Neural progenitor cell (in vitro differentiated cells): ENCODE results near the gene HPF1. TPM values are rescaled to one million over a fixed set of nuclear protein-coding genes. Genes with fewer than 3 reads are reported as not detected.
"Not testable (repeated sequence)": the region's sequence is repeated elsewhere in the genome, so short reads cannot be mapped to it uniquely, and the experiment has no call there.

Experiments used
- DNase-seq: peaks from one replicate; pipeline ENCODE4 v3.0.0-alpha.2; 2016; ENCODE audit warnings: low spot score
- H2AFZ ChIP-seq: fragments of 200-600 bp; sonication (generic); replicated peaks from 2 replicates; pipeline ENCODE4 v1.6.1; 2016; ENCODE audit warnings: antibody characterized with exemption
- H3F3A ChIP-seq: fragments of 200-600 bp; sonication (generic); 2 replicates; pipeline ENCODE4 v1.6.1; 2016; ENCODE audit warnings: antibody characterized with exemption, low read depth
- H3K27ac ChIP-seq: fragments of 200-600 bp; sonication (generic); 2 replicates; pipeline ENCODE4 v1.5.1; 2016; ENCODE audit warnings: mild to moderate bottlenecking
- H3K27me3 ChIP-seq: fragments of 200-600 bp; sonication (generic); 2 replicates; pipeline ENCODE4 v1.6.1; 2016; ENCODE audit warnings: mild to moderate bottlenecking, moderate library complexity
- H3K36me3 ChIP-seq: fragments of 200-600 bp; sonication (generic); 2 replicates; pipeline ENCODE4 v1.5.1; 2016
- H3K4me1 ChIP-seq: fragments of 200-600 bp; sonication (generic); 2 replicates; pipeline ENCODE4 v1.6.1; 2016; ENCODE audit warnings: mixed run types
- H3K4me2 ChIP-seq: fragments of 200-600 bp; sonication (generic); 2 replicates; pipeline ENCODE4 v1.6.1; 2016
- H3K4me3 ChIP-seq: fragments of 200-600 bp; sonication (generic); 2 replicates; pipeline ENCODE4 v1.5.1; 2016
- H3K79me2 ChIP-seq: fragments of 200-600 bp; sonication (generic); 2 replicates; pipeline ENCODE4 v1.6.1; 2016; ENCODE audit warnings: low read depth
- H3K9ac ChIP-seq: fragments of 200-600 bp; sonication (generic); 2 replicates; pipeline ENCODE4 v1.6.1; 2016
- H3K9me3 ChIP-seq: fragments of 200-600 bp; sonication (generic); 2 replicates; pipeline ENCODE4 v1.5.1; 2016; ENCODE audit warnings: low read depth
- H4K20me1 ChIP-seq: fragments of 200-600 bp; sonication (generic); 2 replicates; pipeline ENCODE4 v1.6.1; 2016; ENCODE audit warnings: low read depth
- H3K27ac Mint-ChIP-seq: 3 replicates; pipeline ENCODE4 v1.8.0; 2021; ENCODE audit warnings: mixed read lengths
- H3K27me3 Mint-ChIP-seq: 2 replicates; pipeline ENCODE4 v1.8.0; 2022; ENCODE audit warnings: low read depth, mild to moderate bottlenecking, inconsistent platforms, moderate library complexity, mixed read lengths; ENCODE audit not compliant: insufficient read depth
- H3K36me3 Mint-ChIP-seq: 3 replicates; pipeline ENCODE4 v1.8.0; 2021; ENCODE audit warnings: mixed read lengths
- H3K4me1 Mint-ChIP-seq: 3 replicates; pipeline ENCODE4 v1.8.0; 2021; ENCODE audit warnings: mixed read lengths
- H3K4me3 Mint-ChIP-seq: 3 replicates; pipeline ENCODE4 v1.8.0; 2021; ENCODE audit warnings: mild to moderate bottlenecking, moderate library complexity, mixed read lengths
- H3K9me3 Mint-ChIP-seq: 3 replicates; pipeline ENCODE4 v1.8.0; 2020; ENCODE audit warnings: mixed read lengths
- CTCF ChIP-seq: fragments of 200-600 bp; sonication (generic); IDR thresholded peaks from 2 replicates; pipeline ENCODE4 v1.5.1; 2017; ENCODE audit warnings: antibody characterized with exemption, mild to moderate bottlenecking
- EZH2 ChIP-seq: fragments of 200-600 bp; sonication (generic); IDR thresholded peaks from 2 replicates; pipeline ENCODE4 v1.6.1; 2017; ENCODE audit warnings: antibody characterized with exemption, mild to moderate bottlenecking, moderate library complexity
- EZH2phosphoT487 ChIP-seq: fragments of 200-600 bp; sonication (generic); IDR thresholded peaks from 2 replicates; pipeline ENCODE4 v1.6.1; 2017; ENCODE audit warnings: antibody characterized with exemption
- total RNA-seq: library from RNA; depleted of rRNA; stranded (reverse); fragments of >200 nt; gene quantifications from 2 replicates; pipeline ENCODE4 v1.2.3, GENCODE V29; 2015; ENCODE audit warnings: low replicate concordance

HPF1 gene
- total RNA-seq, 1 donor from 2014 or later, result 131 TPM

GRCh38 chr4:169741569-169741968 lies 16.2 kb downstream of the HPF1 start:
- Histone ChIP-seq H3K27me3 (no peaks in the 10 kb centered on the region), H3K4me3 (no peak overlapping the region), H2AFZ (no peak overlapping the region), H3K4me2 (no peak overlapping the region), H3K4me1 (no peaks in the 10 kb centered on the region), H3F3A (no peaks in the 10 kb centered on the region), H3K36me3 (peaks cover 5% of the 10 kb centered on the region), H3K79me2 (no peaks in the 10 kb centered on the region), H3K9me3 (no peaks in the 10 kb centered on the region), H3K9ac (no peak overlapping the region), H3K27ac (no peak overlapping the region), H4K20me1 (no peaks in the 10 kb centered on the region)
- Mint-ChIP-seq H3K27ac (no peak overlapping the region), H3K4me1 (no peaks in the 10 kb centered on the region), H3K4me3 (no peak overlapping the region), H3K9me3 (no peaks in the 10 kb centered on the region), H3K36me3 (peaks cover 17% of the 10 kb centered on the region), H3K27me3 (no peaks in the 10 kb centered on the region)
- no peak for DNase-seq
- TF ChIP-seq EZH2phosphoT487, result no peak
- no peak for TF ChIP-seq EZH2
- no peak for TF ChIP-seq CTCF

DNA sequence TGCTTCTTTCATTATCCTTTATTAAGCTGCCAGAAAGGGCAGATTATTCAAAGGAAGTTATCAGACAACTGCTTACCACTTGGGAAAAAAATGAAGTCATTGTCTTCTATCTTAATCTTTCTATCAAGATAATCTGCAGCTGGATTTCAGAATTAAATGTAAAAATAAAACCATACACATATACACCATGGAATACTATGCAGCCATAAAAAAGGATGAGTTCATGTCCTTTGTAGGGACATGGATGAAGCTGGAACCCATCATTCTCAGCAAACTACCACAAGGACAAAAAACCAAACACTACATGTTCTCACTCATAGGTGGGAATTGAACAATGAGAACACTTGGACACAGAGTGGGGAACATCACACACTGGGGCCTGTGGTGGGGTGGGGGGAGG lies 19.1 kb downstream of the HPF1 start:
- H3K9me3 Mint-ChIP-seq, H3K4me3 ChIP-seq, H3K4me1 ChIP-seq, H3F3A ChIP-seq, H2AFZ ChIP-seq, H3K79me2 ChIP-seq, H4K20me1 ChIP-seq, H3K27ac ChIP-seq, H3K27me3 ChIP-seq, H3K4me2 ChIP-seq, H3K4me3 Mint-ChIP-seq, H3K9me3 ChIP-seq, H3K36me3 ChIP-seq, H3K4me1 Mint-ChIP-seq, H3K27me3 Mint-ChIP-seq, DNase-seq, H3K9ac ChIP-seq, H3K27ac Mint-ChIP-seq: not testable (repeated sequence)
- H3K36me3 Mint-ChIP-seq, result peaks cover 24% of the 10 kb centered on the region

- DNase-seq, result no peak
- Histone ChIP-seq H3K27ac (no peak overlapping the region), H4K20me1 (no peaks in the 10 kb centered on the region), H3K9me3 (no peaks in the 10 kb centered on the region), H3F3A (no peaks in the 10 kb centered on the region), H3K79me2 (no peaks in the 10 kb centered on the region), H3K4me1 (no peaks in the 10 kb centered on the region), H3K9ac (no peak overlapping the region), H3K36me3 (peaks cover 5% of the 10 kb centered on the region), H3K4me2 (no peak overlapping the region), H2AFZ (no peak overlapping the region), H3K27me3 (no peaks in the 10 kb centered on the region), H3K4me3 (no peak overlapping the region)
- Mint-ChIP-seq H3K4me1 (no peaks in the 10 kb centered on the region), H3K27me3 (no peaks in the 10 kb centered on the region), H3K9me3 (no peaks in the 10 kb centered on the region), H3K4me3 (no peak overlapping the region), H3K27ac (no peak overlapping the region), H3K36me3 (peaks cover 13% of the 10 kb centered on the region)
- no peak for TF ChIP-seq EZH2
- no peak for TF ChIP-seq EZH2phosphoT487
- no peak for TF ChIP-seq CTCF
Measured at GRCh38 chr4:169730564-169730963, 27.2 kb downstream of the HPF1 start.

GRCh38 chr4:169727616-169728015 lies 30.1 kb downstream of the HPF1 start:
- H3K4me3 Mint-ChIP-seq, result no peak overlapping the region
- Histone ChIP-seq H4K20me1 (no peaks in the 10 kb centered on the region), H3K9ac (no peak overlapping the region), H3K4me1 (peaks cover 6% of the 10 kb centered on the region), H3K79me2 (no peaks in the 10 kb centered on the region), H3K36me3 (peaks cover 5% of the 10 kb centered on the region), H3K4me3 (no peak overlapping the region), H3F3A (no peaks in the 10 kb centered on the region), H3K9me3 (no peaks in the 10 kb centered on the region), H3K27ac (no peak overlapping the region), H2AFZ (no peak overlapping the region), H3K27me3 (no peaks in the 10 kb centered on the region), H3K4me2 (no peak overlapping the region)
- no peaks in the 10 kb centered on the region for H3K4me1 Mint-ChIP-seq
- DNase-seq, result no peak
- TF ChIP-seq EZH2phosphoT487, result no peak
- no peak for TF ChIP-seq CTCF
- no peak for TF ChIP-seq EZH2
- H3K36me3 Mint-ChIP-seq, result peaks cover 5% of the 10 kb centered on the region
- no peaks in the 10 kb centered on the region for H3K9me3 Mint-ChIP-seq
- no peaks in the 10 kb centered on the region for H3K27me3 Mint-ChIP-seq
- H3K27ac Mint-ChIP-seq, result no peak overlapping the region
